ENCODE data around the gene CKLF.
A peak's percentile ranks its signal among the peaks of the same experiment; 100 is the strongest.
"Not testable (repeated sequence)": the region's sequence is repeated elsewhere in the genome, so short reads cannot be mapped to it uniquely, and the experiment has no call there.

The CKLF gene, protein sequence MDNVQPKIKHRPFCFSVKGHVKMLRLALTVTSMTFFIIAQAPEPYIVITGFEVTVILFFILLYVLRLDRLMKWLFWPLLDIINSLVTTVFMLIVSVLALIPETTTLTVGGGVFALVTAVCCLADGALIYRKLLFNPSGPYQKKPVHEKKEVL

DNA sequence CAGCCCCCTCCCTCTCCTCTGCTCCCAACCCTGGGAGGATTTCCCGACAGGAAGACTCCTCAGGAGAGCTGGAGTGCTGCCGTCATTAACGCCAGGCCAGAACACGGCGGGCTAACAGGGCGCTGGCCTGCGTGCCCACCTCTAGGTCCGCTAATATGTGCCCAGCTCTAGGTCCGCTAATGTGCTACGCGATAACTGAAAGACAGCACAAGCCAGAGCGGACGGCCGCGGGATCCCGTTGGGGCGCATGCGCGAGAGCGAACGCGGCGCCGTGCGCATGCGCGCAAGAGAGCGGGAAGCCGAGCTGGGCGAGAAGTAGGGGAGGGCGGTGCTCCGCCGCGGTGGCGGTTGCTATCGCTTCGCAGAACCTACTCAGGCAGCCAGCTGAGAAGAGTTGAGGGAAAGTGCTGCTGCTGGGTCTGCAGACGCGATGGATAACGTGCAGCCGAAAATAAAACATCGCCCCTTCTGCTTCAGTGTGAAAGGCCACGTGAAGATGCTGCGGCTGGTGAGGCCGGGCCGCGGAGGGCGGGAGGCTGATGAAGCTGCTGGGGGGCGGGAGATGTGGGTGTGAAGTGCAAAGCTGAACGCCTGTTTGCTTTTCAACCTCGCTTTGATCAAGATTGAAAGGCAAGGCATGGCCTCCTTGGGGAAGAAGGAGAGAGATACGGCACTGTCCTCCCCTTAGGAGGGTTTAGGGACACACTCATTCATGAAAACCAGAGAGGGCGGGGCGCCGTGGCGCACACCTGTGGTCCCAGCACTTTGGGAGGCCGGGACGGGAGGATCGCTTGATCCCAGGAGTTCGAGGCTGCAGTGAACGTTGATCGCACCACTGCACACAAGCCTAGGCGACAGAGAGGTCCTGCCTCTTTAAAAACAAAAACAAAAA is at the start of gene CKLF:
Gene CKLF (plus strand): TSS at position 291 of the 892 bp plus-strand sequence. CDS start 140 bp downstream, at position 431.
- DNase-seq: peak; percentile 83

DNA sequence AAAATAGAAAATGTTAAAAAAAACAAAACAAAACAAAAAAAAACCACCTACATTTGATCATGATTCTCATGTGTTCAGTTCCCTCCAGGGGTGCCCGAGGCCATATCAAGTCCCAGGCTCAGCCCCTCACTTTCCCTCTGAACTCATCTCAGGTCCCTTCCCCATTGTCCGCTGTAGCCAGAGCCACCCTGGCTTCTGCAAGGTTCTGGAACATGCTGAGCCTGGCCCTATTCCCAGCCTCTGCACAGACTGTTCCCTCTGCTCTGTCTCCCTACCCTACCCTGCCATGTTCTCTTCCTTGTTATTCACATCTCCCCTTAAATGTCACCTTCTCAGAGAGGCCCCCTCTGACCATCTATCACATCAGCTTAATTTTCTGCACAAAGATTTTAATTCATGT is 49.3 kb upstream of the CKLF start:
- DNase-seq: no peak

DNA sequence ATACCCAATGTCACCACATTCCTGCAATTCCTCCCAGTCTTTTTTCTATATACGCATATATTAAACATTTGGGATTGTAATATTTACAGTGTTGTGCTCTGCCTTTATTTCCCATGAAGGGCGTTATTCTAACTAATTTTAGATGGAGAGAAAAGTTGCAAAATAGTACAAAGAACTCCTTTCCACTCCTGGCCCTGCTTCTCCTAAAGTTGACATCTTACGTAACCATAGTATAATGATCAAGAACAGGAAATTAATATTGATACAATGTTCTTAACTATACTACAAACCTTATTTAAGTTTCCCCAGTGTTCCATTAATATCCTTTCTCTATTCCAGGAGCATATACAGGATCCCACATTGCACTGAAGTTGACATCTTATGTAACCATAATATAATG is 48.8 kb upstream of the CKLF start:
- DNase-seq: no peak

DNA sequence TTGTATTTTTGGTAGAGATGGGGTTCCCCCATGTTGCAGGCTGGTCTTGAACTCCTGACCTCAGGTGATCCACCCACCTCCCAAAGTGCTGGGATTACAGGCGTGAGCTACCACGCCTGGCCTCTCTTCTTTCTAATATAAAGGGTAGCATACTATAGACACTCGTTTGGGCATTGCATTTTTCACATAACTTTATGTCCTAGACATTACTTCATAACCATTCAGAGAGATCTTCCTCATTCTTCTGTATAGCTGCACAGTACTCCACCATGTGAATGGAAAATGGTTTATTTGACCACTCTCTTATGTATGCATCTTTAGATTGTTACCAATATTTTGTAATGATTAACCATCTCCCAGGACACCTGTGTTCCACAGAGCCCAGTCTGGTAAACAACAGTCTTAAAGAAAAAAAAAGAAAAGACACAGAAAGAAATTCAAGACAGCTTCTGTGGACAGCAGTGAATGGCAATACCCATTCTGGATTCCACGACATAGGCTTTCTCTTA is 44.6 kb upstream of the CKLF start:
- DNase-seq: no peak

DNA sequence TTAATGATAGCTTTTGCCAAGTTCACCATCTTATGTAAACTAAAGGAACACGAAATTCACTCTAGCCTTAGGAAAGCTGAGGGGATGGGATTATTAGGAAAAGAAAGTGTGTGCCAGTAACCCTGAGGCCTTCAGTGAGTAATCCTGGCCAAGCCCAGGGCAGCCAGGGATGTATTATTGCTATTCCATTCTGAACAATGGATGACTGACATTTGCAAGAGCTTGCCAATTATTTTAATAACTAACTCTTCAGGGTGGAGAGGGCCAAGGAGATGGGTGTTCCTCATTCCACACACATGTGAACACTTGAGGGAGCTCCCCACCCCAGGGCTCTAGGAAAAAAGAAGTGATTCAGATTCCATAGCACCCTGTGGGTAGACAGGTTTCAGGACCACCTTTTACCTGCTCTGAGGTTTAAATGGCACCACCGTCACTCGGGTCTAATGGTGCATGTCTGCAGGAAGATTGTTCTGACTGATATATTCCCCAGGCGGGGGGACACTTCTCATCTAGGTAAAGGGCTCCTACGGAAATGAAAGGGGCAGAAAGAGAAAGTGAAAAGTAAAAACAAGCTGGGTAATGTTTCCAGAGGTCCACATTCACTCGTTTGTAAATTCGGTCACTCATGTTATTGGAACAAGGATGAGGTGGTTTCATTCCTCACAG is 44.0 kb upstream of the CKLF start:
- DNase-seq: no peak

DNA sequence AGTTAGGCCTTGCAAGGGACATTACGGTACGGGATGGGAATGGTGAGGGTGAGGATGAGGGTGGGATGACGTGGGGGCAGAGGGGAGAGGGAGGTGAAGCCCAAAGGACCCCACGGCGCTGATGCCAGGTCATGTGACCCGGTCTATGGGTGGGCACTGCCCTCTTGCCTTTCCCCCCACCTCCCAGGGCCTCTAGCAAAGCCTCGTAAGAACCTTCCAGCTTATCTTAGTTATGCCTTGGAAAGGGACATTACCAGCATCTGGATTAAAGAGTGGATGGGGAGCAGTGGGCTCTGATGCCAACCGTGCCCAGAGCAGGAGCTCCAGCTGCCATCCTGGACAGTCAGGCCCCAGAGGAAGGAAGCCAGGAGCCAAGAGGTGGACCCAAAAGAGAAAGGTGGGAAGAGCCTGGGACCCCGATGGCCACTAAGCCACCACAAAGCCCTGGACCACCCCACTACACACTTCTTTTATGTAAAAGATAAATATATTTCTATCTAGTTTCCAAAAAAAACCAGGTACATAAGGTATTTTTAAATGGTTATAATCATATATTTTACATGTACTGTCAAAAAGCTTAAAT is 43.4 kb upstream of the CKLF start:
- DNase-seq: no peak

DNA sequence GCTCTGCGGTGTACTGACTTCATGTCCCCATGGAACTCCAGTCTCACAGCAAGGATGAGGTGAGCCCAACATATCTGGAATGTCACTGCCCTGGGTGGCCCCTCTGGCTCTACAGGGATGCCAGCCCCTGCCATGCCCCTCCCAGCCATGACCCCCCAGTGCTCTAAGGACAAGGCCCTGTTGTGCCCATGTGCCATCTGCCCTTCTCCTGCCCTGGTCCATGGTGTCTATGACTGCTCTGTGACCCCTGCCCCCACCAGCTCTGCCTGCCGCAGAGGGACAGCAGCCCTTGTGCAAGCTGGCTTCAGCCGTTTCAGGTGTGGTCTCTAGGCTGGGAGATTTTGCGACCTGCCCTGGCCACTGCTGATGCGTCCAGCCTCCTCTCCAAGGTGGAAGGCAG is 42.8 kb upstream of the CKLF start:
- no peak for DNase-seq

DNA sequence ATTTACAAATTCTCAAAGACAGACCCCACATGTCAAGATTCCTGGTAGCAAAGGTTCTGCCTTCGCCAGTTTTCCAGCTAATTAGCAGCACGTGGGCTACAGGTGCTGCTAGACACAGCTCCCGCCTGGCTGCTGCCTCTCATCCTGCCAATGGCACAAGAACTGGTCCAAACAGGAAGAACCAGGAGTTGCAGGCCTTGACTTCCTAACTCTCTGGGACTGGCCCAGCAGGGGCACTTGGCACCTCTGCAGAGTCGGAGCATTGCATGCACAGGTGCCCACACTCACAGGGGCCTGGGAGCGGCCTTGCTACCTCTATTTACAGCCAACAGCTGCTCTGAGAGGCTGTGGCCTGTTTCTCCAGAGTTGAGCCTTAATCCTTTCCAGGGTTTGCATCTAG is 42.1 kb upstream of the CKLF start:
- DNase-seq: no peak

DNA sequence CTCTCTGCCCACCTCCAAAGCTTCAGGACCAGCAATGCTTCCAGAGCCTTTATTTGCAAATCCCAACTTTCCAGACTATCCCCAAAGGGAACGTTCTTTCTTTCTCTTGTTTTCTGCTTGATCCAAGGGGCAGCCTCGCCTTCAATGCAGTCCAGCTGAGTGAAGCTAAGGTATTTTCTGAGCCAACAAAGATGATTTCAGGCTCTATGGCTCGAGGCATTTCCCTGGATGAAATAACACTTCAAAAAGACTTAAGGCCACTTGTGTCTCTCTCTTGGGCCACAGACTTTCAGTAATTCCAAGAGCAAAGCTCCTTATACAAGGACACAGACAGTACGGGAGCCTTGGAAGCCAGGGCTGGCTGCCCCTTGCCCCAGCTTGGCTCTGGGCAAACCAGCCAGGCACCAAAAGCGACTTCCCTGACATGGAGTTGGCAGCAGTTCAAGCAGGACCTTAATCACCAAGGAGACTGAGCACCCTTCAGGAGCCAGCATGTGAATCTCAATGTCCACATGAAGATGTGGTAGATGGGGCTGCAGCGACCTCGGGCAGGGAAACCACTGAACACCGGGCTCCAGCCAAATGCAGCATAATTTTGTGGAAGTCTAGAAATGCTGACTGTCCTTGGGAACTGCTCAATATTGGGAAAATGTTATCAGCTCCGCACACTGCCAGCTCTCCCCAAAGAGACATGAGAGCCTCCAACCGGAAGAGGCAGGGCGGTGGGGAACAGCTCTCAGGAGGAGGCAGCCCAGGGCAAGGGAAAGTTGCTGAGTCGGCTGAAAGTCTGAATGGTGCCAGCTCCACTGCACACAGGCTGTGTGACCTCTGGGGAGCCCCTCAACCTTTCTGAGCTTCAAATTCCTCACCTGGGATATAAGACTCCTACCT is 41.4 kb upstream of the CKLF start:
- no peak for DNase-seq

DNA sequence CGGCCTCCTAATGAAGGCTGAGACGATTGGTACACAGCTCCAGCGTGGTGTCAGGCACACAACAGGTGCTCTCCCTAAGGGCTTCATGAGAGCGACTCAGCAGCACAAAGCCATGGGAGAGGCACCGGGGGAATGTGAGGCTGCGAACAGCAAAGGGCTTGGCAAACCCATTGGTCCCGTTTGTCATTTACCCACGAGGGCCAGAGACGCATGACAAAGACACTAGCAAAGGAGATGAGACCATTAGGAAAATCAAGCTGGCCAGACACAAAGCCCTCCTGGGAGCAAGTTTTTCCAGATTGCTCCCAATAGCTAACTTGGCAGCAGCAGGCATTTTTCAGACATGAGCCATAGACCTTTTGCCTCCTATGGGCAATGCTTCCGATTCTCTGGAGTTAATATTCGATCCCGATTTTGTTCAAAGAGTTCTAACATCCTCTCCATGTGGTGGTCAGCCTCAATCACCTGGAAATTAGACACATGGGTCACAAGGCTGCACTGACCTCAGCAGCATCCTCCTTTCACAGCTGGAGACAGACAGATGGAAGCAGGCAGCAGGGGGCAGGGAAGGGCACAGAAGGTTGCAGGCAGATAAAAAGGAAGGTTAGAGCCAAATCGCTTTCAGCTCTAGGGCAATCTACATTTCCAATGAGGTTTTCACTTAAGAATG is 40.6 kb upstream of the CKLF start:
- peak; percentile 65 for DNase-seq

DNA sequence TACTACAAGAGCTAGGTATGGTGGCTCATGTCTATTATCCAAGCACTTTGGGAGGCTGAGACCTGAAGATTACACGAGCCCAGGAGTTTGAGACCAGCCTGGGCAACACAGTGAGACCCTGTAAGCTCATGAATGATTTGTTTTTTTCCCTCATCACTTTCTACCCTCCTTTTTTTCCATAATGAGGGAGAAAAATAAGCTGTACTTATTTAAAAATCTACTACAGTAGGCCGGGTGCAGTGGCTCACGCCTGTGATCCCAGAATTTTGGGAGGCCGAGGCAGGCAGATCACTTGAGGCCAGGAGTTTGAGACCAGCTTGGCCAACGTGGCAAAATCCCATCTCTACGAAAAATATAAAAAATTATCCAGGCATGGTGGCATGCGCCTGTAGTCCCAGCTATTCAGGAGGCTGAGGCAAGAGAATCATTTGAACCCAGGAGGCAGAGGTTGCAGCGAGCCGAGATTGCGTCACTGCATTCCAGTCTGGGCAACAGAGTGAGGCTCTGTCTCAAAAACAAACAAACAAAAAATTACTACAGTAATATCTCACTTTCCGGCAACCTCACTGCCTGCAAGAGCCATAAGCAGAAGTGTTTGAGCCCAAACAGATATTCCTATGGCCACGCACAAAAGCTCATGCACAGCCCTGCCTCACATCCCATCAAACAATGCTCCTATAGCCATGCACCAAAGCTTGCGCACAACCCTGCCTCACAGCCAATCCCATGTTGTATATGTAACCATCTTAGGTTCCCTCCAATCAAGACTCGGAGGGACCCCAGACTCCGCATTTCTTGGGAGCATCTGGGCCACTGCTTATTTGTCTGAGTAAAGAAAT is 39.9 kb upstream of the CKLF start:
- DNase-seq: no peak

DNA sequence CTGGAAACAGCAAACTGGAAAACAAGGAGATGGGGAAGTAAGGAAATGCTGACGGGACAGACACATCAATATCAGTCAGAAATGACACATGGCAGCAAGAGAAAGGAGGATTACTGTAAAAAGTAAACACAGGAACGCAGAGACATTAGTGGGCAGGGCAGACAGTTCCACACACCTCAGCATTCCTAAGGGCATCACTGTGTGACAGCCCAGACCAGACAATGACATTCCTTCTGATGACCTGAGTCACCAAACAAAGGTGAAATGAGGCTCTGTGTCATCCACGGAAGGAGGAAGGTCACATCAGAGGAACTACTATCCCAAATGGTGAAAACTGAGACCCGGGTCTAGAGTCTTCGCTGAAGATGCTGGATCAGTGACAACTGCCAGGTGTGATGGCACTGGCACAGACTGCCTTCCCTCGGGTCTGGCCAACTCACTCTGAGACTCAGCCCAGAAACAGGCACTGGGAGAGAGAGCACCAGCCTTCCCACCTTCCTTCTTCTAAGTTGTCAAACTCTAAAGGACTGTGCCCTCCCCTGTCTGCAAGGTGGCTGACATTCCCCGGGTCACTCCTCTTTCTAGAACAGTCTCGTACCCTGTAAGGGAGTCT is 39.2 kb upstream of the CKLF start:
- DNase-seq: no peak

DNA sequence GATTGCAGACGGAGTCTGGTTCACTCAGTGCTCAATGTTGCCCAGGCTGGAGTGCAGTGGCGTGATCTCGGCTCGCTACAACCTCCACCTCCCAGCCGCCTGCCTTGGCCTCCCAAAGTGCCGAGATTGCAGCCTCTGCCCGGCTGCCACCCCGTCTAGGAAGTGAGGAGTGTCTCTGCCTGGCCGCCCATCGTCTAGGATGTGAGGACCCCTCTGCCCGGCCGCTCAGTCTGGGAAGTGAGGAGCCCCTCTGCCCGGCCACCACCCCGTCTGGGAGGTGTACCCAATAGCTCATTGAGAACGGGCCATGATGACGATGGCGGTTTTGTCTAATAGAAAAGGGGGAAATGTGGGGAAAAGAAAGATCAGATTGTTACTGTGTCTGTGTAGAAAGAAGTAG is 38.0 kb upstream of the CKLF start:
- not testable (repeated sequence) for DNase-seq

DNA sequence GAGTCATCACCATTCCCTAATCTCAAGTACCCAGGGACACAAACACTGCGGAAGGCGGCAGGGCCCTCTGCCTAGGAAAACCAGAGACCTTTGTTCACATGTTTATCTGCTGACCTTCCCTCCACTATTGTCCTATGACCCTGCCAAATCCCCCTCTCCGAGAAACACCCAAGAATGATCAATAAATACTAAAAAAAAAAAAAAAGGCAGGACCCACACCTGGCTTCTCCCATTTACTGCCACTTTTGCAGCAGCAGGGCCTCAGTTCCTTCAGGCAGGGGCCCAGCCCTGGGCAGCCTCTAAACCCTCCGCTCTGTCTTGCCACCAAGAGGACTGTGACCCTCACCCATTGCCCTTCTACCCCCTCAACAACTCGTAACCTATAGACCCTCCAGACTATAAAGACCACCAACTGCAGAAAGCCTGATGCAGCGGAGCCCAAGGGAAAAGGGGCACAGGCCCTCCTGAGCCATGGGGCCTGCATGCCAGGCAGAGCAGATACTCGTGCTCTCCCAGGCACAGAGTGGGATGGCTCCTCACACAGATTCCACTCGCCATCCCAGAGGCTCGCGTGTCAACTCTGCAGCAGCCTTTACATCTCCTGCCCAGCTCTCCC is 37.3 kb upstream of the CKLF start:
- not testable (repeated sequence) for DNase-seq

DNA sequence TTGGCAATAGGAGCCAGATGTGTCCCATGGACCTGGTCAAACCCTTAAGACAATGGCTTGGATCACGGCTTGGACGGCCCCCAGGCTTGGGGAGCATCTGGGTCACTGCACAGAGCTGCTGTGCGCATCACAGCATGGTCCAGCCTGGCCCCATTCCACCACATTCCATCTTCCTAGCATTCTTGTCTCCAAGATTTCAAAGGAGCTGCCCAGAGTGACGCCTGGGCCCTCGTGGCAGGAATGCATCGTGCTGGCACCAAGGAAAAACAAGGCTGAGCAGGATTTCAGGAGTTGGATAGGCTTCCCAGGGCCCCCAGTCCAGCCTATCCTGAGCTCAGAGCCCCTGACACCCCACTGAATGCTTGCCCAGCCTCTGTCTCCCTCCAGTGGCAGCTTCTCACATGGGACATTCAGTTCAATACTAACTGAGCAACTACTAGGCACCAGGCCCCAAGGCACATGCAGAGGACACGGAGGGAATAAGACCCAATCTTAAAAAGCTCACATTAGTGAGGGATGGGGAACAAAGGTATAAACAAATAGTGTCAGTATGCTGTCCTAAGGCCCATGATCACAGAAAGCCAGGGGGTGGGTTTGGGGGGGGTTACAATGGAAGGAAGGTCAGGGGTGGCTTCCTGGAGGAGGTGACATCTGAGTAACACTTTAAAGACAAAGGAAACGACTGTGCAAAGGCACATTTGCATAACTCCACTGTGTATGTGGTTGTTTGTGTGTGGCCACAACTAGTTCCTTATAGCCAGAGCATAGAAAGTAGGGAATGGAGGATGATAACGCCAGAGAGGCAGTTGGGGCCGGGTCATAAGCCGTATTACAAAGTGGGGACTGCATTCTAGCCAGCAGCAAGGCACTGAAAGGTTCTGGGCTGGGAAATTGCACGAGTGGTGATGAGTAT is 36.5 kb upstream of the CKLF start:
- no peak for DNase-seq

DNA sequence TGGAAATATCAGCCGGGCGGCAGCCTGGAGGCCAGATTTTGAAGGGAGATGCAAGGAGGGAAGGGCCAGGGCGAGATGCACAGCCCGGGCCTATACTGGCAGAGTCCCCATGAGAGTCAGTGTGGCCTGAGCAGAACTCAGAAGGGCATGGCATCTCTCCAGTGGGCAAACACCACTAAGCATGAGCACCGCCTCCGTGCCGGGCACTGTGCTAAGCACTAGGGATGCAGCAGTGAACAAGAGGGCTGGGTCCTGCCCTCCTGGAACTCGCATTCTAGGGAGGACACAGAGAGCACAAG is 35.9 kb upstream of the CKLF start:
- no peak for DNase-seq

DNA sequence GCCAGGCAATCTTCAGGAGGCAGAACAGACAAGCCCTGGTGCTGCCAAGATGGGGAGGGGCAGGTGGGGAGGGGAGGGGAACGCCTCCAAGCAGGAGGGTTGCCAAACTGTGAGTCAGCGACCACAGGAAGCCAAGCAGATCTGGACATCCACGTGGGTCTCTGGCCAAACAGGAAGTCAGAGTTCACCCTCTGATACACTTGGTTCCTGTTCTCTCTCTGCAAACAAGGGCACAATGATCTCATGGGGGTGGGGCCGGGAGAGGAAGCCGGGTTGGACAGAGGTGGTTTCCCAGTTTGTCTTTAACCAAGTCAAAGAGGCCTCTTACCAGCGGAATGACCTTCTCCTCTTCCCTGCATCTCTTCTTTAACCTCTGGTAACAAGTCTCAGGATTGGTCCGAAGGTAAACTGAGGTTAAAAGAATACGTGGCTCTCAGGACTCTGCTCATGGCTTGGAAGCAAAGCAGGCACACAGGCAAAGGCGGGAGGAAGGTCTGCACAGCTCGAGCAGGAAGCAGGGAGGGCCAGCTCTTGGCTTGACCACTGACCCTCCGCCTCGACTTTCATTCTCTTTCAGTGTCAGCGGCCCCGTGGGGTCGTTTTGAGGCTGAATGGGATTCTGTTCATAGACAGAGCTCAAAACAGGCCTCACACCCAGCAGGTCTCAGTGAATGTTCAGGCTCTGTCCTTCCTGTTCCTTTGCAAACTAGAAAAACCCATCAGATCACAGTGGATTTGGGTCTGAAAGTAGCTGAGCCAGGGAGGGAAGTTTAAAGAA is 35.4 kb upstream of the CKLF start:
- peak; percentile 56 for DNase-seq

DNA sequence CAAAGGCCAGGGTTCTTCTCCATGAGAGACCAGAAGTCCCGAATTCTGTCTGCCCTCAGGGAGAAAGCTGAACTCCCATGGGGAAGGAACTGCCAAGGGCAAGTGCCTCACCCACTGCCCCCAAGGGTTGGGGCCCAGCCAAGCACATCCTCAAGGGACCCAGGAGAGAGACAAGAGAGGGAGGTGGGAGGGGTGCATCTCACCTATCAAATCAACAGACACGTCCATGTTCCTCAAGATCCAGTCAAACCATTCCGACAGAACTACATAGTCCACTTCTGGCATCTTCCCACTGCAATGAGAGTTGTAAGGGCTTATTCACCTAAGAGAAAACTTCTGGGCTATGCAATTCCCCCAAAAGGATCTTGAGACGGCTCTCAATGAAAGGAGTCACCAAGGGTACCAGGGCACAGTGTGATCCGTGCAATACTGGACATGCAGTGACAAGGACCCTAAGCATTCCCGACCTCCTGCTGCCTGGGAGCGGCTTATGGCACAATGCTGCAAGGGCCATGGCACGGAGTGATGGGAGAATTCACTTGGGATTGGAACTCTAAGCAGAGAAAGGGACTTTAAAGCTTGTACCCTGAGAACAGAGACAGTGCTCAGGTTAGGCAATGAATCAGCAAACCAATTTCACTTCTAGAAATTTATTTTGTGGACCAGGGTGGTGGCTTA is 34.7 kb upstream of the CKLF start:
- no peak for DNase-seq

Measured in NCI-H146 (cell line).